Measurements from ENCODE around the gene TMEM151B.
A peak's percentile ranks its signal among the peaks of the same experiment; 100 is the strongest.

Gene TMEM151B

DNA sequence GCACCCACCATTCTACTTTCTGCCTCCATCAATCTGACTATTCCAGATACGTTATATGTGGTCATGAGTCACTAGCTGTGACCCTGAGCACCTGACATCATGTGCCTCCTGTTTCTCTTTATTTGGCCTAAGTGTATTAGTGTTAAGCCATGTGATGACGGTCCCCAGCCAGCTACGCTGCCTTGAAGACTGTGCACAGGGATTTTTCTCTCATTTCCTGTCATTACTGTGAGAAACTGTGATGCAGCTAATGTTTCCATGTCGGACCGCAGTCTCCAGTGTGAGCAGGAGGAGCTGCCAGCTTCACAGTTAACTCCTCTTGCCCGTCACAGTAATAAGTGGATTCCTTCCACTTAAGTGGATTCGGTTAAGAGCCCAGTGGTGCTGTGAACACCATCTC, 62.3 kb downstream of the TMEM151B start:
- DNase-seq (ENCODE audit: low read depth), result no peak
- TF ChIP-seq, protein P1, sequence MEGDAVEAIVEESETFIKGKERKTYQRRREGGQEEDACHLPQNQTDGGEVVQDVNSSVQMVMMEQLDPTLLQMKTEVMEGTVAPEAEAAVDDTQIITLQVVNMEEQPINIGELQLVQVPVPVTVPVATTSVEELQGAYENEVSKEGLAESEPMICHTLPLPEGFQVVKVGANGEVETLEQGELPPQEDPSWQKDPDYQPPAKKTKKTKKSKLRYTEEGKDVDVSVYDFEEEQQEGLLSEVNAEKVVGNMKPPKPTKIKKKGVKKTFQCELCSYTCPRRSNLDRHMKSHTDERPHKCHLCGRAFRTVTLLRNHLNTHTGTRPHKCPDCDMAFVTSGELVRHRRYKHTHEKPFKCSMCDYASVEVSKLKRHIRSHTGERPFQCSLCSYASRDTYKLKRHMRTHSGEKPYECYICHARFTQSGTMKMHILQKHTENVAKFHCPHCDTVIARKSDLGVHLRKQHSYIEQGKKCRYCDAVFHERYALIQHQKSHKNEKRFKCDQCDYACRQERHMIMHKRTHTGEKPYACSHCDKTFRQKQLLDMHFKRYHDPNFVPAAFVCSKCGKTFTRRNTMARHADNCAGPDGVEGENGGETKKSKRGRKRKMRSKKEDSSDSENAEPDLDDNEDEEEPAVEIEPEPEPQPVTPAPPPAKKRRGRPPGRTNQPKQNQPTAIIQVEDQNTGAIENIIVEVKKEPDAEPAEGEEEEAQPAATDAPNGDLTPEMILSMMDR (IDR thresholded peaks at IDR 0.05; ENCODE audit: low read length, missing control alignments), result no peak
- no peak overlapping the region for H3K4me3 ChIP-seq (replicated peaks; ENCODE audit: low read depth, low read length)

GRCh38 chr6:44333273-44333919, 63.1 kb downstream of the TMEM151B start:
- no peak for DNase-seq (ENCODE audit: low read depth)

GRCh38 chr6:44333942-44334341, 63.7 kb downstream of the TMEM151B start:
- no peak overlapping the region for H3K4me3 ChIP-seq (replicated peaks; ENCODE audit: low read depth, low read length)
- TF ChIP-seq, protein P1 (IDR thresholded peaks at IDR 0.05; ENCODE audit: low read length, missing control alignments), result no peak
- no peak for DNase-seq (ENCODE audit: low read depth)

More at GRCh38 chr6:44333273-44333919, 63.1 kb downstream of the TMEM151B start:
- TF ChIP-seq, protein P1 (IDR thresholded peaks at IDR 0.05; ENCODE audit: low read length, missing control alignments), result no peak
- no peak overlapping the region for H3K4me3 ChIP-seq (replicated peaks; ENCODE audit: low read depth, low read length)

GRCh38 chr6:44335631-44336030, 65.4 kb downstream of the TMEM151B start:
- no peak overlapping the region for H3K4me3 ChIP-seq (replicated peaks; ENCODE audit: low read depth, low read length)
- TF ChIP-seq, protein P1 (IDR thresholded peaks at IDR 0.05; ENCODE audit: low read length, missing control alignments), result no peak
- no peak for DNase-seq (ENCODE audit: low read depth)

DNA sequence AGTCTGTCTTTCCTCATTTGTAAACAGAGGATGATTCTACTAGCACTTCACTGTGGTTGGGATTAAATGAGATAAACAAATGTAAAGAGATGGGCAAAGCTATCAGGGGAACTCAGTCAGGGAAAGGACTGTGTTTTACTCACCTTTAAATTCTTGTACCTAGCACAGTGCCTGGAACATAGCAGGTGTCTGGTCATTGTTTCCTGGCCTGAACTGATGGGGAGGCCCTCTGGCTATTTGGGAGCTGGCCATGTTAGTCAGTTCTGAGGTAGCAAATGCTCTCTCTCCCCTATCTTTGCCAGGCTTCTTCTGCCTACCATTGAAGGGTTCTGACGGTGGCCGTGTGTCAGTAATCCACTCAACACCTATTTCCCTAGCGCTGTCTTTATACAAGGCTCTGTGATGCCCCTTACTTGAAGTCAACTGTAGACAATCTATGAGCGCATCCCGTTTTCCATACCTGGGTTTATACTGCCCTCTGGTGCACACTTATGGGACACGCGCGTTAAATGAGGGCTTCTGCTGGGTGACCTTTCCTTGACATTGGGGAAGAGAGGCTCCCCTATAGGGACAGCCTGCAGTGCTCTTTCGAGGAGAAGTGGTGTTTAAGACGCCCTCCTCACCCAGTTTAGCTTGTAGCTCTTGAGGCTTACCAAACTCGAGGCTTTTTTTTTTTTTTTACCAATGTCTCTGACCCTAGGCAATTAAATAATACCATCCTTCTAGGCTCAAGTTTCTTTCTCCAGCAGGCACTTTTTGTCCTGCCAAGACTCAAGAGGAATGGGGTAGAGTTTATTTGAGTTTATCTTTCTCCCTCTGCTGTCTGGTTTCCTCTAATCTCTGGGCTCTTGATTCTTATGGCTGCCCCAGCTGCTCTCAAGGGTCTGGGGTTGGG, 68.2 kb downstream of the TMEM151B start:
- DNase-seq (ENCODE audit: low read depth), result peak; percentile 67
- TF ChIP-seq, protein P1 (IDR thresholded peaks at IDR 0.05; ENCODE audit: low read length, missing control alignments), result peak; percentile 76
- H3K4me3 ChIP-seq (replicated peaks; ENCODE audit: low read depth, low read length), result no peak overlapping the region

DNA sequence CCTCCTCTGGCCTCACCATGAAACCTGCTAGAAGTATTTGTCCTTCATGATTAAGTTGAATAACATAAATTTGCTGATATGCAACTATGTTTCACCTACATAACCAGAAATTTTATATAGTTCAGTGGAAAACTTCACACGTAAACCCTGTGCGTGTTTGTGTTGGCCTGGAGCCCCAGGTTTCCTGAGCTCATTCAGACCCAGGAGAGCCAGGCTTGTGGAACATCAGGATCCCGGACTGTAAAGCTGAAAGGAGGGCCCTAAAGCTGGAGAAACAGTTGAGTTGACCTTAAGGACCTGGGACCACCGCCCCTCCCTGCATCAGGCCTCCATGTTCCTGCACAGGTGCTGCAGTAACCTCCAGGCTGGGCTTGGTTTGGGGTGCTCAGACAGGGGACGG, 69.1 kb downstream of the TMEM151B start:
- no peak overlapping the region for H3K4me3 ChIP-seq (replicated peaks; ENCODE audit: low read depth, low read length)
- DNase-seq (ENCODE audit: low read depth), result no peak
- TF ChIP-seq, protein P1 (IDR thresholded peaks at IDR 0.05; ENCODE audit: low read length, missing control alignments), result no peak
